OCI-LY3 (cell line): ENCODE data around the gene LOXHD1.

Experiments used
- H2AFZ ChIP-seq: fragments of 200-600, 300-600 bp; shearing (Covaris generic); 2 replicates; pipeline ENCODE4 v1.6.0; 2014; ENCODE audit warnings: antibody characterized with exemption, low read depth, low read length
- H3K27ac ChIP-seq: fragments of 200-600, 300-600 bp; sonication (generic); 2 replicates; pipeline ENCODE4 v1.5.1; 2014; ENCODE audit warnings: mild to moderate bottlenecking, low read length, moderate library complexity, mixed read lengths
- H3K27me3 ChIP-seq: fragments of 200-600, 300-600 bp; sonication (generic); 2 replicates; pipeline ENCODE4 v1.6.1; 2014; ENCODE audit warnings: low read depth, low read length, mixed read lengths
- H3K36me3 ChIP-seq: fragments of 200-600, 300-600 bp; sonication (generic); replicated peaks from 2 replicates; pipeline ENCODE3; 2014; ENCODE audit warnings: low read depth, low read length, mixed read lengths
- H3K4me1 ChIP-seq: fragments of 300-600, 200-600 bp; sonication (generic); 2 replicates; pipeline ENCODE4 v1.6.1; 2014; ENCODE audit warnings: low read length, mixed read lengths
- H3K4me2 ChIP-seq: fragments of 200-600, 300-600 bp; sonication (generic); 2 replicates; pipeline ENCODE4 v1.6.1; 2014; ENCODE audit warnings: low read length, mixed read lengths
- H3K4me3 ChIP-seq: fragments of 300-600, 200-600 bp; sonication (generic); 2 replicates; pipeline ENCODE4 v1.5.1; 2014; ENCODE audit warnings: antibody characterized with exemption, mild to moderate bottlenecking, low read length, moderate library complexity
- H3K79me2 ChIP-seq: fragments of 300-600, 200-600 bp; shearing (Covaris generic); 2 replicates; pipeline ENCODE4 v1.6.1; 2014; ENCODE audit warnings: mild to moderate bottlenecking, low read length, mixed read lengths
- H3K9ac ChIP-seq: fragments of 300-600, 200-600 bp; shearing (Covaris generic); 2 replicates; pipeline ENCODE4 v1.6.0; 2014; ENCODE audit warnings: mild to moderate bottlenecking, low read length, moderate library complexity
- H3K9me3 ChIP-seq: fragments of 200-600, 300-600 bp; shearing (Covaris generic); 2 replicates; pipeline ENCODE4 v1.6.1; 2014; ENCODE audit warnings: low read length, mixed read lengths; ENCODE audit not compliant: insufficient read depth
- H4K20me1 ChIP-seq: fragments of 200-600, 300-600 bp; sonication (generic); 2 replicates; pipeline ENCODE4 v1.6.1; 2016; ENCODE audit warnings: low read length, mixed read lengths; ENCODE audit not compliant: insufficient read depth
- CTCF ChIP-seq: fragments of 200-600, 300-600 bp; sonication (generic); IDR thresholded peaks from 2 replicates; pipeline ENCODE4 v1.5.1; 2014; ENCODE audit warnings: antibody characterized with exemption, low read length, low read depth
- EZH2phosphoT487 ChIP-seq: fragments of 200-600 bp; shearing (Covaris generic); IDR thresholded peaks from 2 replicates; pipeline ENCODE4 v1.6.1; 2018; ENCODE audit warnings: antibody characterized with exemption, mixed run types, low read depth

The LOXHD1 gene

GRCh38 chr18:46702471-46702870, 45.5 kb upstream of the LOXHD1 start:
- no peaks in the 10 kb centered on the region for H3K79me2 ChIP-seq
- H3K4me2 ChIP-seq, result no peak overlapping the region
- TF ChIP-seq EZH2phosphoT487 (no peak), CTCF (no peak)
- H4K20me1 ChIP-seq, result no peaks in the 10 kb centered on the region
- H3K36me3 ChIP-seq, result no peaks in the 10 kb centered on the region
- H3K4me1 ChIP-seq, result no peaks in the 10 kb centered on the region
- H3K27ac ChIP-seq, result no peak overlapping the region
- H3K9ac ChIP-seq, result no peak overlapping the region
- peaks cover 10% of the 10 kb centered on the region for H3K27me3 ChIP-seq
- H2AFZ ChIP-seq, result no peak overlapping the region
- H3K9me3 ChIP-seq, result peaks cover 9% of the 10 kb centered on the region; the same call in 1 of the 2 replicates
- H3K4me3 ChIP-seq, result no peak overlapping the region

GRCh38 chr18:46700066-46700824, 43.2 kb upstream of the LOXHD1 start:
- no peak overlapping the region for H3K9ac ChIP-seq

GRCh38 chr18:46696702-46697101, 39.7 kb upstream of the LOXHD1 start:
- Histone ChIP-seq H3K27me3 (peaks cover 29% of the 10 kb centered on the region), H3K4me1 (no peaks in the 10 kb centered on the region), H3K4me2 (no peak overlapping the region), H3K9me3 (peaks cover 9% of the 10 kb centered on the region; the same call in 1 of the 2 replicates), H3K79me2 (no peaks in the 10 kb centered on the region), H3K9ac (no peak overlapping the region), H3K4me3 (no peak overlapping the region), H2AFZ (no peak overlapping the region), H3K36me3 (no peaks in the 10 kb centered on the region), H3K27ac (no peak overlapping the region), H4K20me1 (no peaks in the 10 kb centered on the region)
- TF ChIP-seq CTCF (no peak), EZH2phosphoT487 (no peak)

More at GRCh38 chr18:46700066-46700824, 43.2 kb upstream of the LOXHD1 start:
- peaks cover 29% of the 10 kb centered on the region for H3K27me3 ChIP-seq
- H3K79me2 ChIP-seq, result no peaks in the 10 kb centered on the region
- no peak overlapping the region for H3K27ac ChIP-seq
- no peaks in the 10 kb centered on the region for H3K4me1 ChIP-seq
- peaks cover 9% of the 10 kb centered on the region; the same call in 1 of the 2 replicates for H3K9me3 ChIP-seq
- H4K20me1 ChIP-seq, result no peaks in the 10 kb centered on the region
- H3K4me3 ChIP-seq, result no peak overlapping the region
- H3K4me2 ChIP-seq, result no peak overlapping the region
- TF ChIP-seq CTCF (no peak), EZH2phosphoT487 (no peak)
- H3K36me3 ChIP-seq, result no peaks in the 10 kb centered on the region
- no peak overlapping the region for H2AFZ ChIP-seq

GRCh38 chr18:46696268-46696667, 39.2 kb upstream of the LOXHD1 start:
- H3K4me1 ChIP-seq, result no peaks in the 10 kb centered on the region
- H3K4me2 ChIP-seq, result no peak overlapping the region
- H3K79me2 ChIP-seq, result no peaks in the 10 kb centered on the region
- no peak overlapping the region for H3K27ac ChIP-seq
- H3K4me3 ChIP-seq, result no peak overlapping the region
- peaks cover 9% of the 10 kb centered on the region; the same call in 1 of the 2 replicates for H3K9me3 ChIP-seq
- H3K27me3 ChIP-seq, result peaks cover 29% of the 10 kb centered on the region
- H4K20me1 ChIP-seq, result no peaks in the 10 kb centered on the region
- no peak overlapping the region for H3K9ac ChIP-seq
- no peak overlapping the region for H2AFZ ChIP-seq
- no peak for TF ChIP-seq EZH2phosphoT487
- TF ChIP-seq CTCF, result no peak
- H3K36me3 ChIP-seq, result no peaks in the 10 kb centered on the region
